NCI-H526 treated with DMSO at 0.1 percent for 48 hours (cell line): ENCODE measurements around the gene SPTBN5.

Experiments used
- DNase-seq: peaks from one replicate; lab custom pipeline; 2025; lab: John Stamatoyannopoulos, UW

Gene SPTBN5

DNA sequence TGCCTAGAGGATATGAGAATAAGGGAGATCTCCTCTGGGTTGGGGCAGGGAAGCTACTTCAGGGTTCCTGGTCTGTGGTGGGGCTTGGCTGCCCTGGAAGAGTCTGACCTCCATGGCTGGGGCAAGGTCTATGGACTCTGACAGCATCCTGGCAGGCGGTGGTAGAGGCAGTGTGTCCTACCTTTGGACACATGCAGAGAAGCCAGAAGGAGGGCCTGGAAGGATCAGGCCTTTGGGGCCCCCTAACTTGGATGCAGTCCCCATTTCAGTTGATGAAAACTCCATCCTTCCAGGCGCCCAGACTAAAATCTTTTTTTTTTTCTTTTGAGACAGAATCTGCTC lies 10.4 kb downstream of the SPTBN5 start:
- DNase-seq = no peak

DNA sequence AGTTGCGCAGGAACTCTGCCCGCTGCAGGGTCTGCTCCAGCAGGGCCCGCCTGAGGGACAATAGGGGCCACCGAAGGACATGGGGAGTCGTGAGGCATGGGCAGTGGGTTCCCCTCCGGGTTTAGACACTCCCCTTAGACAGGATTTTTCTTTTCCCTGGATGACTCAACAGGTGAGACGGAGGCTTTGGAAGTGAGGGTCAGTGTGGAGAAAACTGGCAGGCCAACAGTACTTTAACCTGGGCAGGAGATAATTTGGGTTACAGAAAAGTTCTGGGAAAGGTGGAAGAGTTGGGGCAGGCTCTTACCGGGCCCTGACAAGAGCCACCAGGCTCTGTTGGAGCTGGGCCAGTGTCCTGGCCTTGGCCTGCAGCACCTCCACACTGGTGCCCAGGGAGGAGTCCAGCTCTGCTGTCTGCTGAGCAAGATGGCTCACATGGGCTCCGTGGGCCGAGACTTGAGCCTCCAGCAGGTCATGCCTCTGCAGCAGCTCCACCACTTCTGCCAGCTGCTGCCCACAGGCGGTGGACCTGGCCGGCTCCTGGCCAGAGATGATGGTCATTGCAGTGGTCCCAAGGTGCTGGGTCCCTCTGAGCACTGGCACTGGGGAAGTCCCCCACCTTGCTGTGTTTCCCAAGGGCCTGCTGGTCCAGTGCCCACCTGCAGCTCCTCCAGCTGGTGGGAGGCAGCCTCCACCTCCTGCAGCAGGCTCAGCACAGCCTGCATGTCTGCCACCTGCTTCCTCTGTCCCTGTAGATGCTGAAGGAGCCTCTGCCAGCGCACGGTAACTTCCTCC lies 11.0 kb downstream of the SPTBN5 start:
- DNase-seq = no peak

DNA sequence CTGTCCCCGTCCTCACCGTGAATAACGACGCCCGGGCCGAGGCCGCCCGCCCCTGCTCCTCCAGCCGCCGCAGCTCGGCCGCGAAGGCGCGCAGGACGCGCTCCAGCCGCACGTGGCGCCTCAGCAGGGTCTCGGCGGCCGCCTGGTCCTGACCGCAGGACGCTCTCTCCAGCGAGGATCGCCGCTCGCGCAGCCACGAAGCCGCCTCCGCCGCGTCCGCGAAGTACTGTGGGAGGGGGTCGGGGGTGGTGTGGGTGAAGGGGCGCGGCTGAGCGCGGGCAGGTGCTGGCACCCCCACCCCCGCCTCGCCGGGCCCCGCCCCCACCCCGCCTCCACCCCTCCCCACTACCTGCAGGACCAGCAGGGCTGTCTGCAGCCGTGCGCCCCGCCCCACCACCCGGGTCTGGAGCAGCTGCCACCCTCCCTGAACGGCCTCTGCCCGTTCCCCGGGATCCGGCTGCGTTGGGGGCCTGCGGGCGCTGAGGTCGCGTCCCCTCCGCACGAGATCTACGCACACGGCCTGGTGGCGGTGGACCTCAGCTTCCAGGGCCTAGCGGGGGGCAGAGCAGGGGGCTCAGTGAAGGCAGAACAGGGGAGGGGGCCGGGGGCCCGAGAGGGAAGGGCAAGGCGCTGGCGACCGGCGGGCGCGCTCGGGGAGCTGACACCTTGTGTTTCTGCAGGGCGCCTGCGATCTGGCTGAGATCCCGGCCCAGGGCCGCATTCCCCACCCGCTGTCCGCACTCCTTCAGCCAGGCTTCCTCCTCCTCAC lies 11.7 kb downstream of the SPTBN5 start:
- DNase-seq = peak; percentile 31

GRCh38 chr15:41881550-41881919 lies 12.3 kb downstream of the SPTBN5 start:
- DNase-seq = no peak

DNA sequence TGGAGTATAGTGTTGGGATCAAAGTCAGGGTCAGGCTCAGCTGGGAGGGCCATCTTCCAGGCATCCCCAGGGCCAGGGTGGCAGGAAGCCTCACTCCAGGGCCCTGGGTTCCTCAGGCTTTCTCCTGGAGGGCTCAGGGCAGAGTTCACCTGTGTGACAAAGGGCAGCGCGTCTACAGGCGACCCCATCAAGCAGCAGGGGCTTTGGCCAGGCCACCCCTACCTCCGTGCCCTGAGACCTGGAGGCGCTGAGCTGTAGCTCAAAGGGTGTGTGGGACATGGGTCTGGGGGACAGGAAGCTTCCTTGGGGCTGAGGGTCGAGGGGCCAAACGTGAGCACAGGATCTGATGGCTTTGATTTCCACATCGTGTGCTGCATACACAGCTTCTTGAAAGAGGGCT lies 12.8 kb downstream of the SPTBN5 start:
- DNase-seq = no peak

- no peak for DNase-seq
Observed at GRCh38 chr15:41880156-41880877, 13.5 kb downstream of the SPTBN5 start.

GRCh38 chr15:41879321-41879845 lies 14.5 kb downstream of the SPTBN5 start:
- DNase-seq = no peak

- no peak for DNase-seq
Observed at GRCh38 chr15:41878355-41878699, 15.5 kb downstream of the SPTBN5 start.

- no peak for DNase-seq
Observed at GRCh38 chr15:41877631-41878354, 16.1 kb downstream of the SPTBN5 start.

DNA sequence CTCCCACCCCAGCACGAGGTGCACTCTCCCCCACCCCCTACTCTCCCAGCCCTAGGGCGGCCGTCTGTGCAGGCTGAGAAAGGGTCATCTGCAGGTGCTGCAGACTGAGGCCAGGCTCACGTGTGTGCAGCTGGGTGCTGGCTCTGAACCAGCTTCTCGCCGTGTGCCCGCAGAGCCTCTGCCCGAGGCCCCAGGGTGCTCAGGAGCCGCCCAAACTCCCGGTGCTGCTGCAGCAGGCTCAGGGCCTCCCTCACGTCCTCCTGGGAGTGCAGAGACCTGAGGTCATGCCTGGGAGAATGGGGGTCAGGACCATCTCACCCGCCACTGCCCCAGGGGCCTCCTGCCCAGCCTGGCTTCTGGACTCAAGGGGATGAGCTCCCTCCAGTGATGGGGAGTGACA lies 17.2 kb downstream of the SPTBN5 start:
- no peak for DNase-seq

GRCh38 chr15:41876007-41876406 lies 17.8 kb downstream of the SPTBN5 start:
- DNase-seq = no peak

GRCh38 chr15:41874736-41875135 lies 19.1 kb downstream of the SPTBN5 start:
- DNase-seq = no peak

DNA sequence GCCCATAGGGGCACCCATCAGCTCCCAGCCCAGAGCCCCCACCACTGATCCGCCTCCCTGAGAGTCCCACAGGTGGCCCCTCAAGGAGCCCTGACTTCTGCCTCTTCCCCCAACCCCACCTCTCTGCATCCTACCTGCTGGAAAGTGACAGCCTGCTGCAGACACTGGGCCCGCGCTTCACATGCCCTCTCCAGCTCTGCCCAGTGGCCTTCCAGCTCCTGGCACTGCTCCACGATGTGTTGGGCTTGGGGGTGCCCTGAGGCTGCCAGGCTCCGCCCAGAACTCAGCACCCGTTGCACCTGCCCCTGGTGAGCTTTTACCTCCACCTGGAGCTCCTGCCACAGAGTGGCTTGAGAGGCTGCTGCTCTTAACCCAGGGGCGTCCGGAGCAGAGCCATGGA lies 20.1 kb downstream of the SPTBN5 start:
- no peak for DNase-seq

DNA sequence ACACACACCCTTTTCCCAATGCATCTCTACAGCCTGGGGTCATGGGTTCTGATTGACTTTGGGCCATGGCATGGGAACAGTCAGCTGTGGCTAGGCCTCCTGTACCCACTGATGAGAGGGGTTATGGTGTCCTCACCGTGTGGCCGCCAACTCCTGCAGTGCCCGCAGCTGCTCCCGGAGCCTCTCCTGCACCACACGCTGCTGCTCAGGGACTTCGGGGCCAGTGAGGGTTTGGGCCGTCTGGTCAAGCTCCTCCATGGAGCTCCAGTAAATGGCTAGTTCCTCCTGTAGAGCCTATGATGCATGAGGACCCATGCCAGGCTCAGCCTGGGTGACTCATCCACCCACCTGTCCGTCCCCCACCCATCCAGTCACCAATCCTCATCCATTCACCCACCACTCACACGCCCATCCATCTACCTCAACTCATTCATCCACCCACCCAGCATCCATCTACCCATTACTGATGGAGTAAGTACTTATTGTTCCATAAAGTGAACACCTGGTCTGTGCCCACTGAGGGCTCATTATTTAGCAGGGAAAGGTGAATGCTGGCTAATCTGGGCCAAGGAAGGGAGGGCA lies 21.6 kb downstream of the SPTBN5 start:
- no peak for DNase-seq

DNA sequence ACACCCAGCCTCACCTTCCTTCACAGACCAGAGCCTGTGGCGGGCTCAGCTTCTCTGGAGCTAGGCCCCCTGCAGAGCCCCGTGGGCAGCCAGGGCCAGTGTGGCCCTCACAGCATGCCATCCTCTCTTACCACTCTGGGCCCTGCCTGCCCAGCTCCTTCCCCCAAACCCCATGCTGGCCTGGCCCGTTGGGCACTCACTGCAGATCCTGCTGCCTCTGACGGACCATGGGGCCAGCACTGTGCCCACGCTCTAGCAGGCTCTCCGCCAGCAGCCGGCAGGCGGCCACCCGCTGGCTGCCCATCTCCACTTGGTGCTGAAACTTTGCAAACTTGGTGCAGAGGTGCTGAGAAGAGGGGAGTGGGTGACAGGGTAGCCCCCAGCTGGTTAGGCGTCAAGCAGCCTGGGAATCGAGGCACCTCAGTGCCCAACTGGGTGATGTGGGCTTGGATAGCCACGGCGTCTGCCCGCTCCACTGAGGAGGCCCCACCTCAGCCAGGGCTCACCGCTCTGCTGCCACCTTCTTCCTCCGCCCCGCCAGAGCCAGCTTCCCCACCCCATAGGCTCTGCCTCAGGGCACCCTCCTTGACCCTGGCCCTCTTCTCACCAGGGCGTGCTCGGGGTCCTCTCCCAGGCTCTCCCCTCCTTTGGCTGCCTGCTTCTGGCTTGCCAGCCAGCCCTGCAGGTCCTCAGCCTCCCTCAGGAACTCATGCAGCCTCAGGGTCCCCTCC lies 22.5 kb downstream of the SPTBN5 start:
- DNase-seq = no peak

DNA sequence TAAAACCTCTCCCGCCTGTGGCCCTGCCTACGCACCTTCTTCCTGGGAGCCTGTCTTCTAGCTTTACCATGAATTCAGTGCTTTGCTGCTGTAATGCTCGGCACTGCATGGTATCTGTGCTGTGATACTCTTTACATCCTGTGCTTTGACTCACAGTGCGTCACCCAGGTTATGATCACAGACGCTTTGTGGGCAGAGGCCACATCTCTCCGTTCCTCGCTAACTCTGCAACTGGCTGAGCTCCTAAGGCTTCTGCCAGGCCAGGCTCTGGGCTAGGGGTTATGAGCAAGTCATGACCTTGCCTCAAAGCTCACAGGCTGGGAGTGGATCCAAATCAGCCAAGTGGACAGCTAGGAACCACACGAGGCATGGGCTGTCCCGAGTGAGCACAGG lies 23.2 kb downstream of the SPTBN5 start:
- DNase-seq = no peak

DNA sequence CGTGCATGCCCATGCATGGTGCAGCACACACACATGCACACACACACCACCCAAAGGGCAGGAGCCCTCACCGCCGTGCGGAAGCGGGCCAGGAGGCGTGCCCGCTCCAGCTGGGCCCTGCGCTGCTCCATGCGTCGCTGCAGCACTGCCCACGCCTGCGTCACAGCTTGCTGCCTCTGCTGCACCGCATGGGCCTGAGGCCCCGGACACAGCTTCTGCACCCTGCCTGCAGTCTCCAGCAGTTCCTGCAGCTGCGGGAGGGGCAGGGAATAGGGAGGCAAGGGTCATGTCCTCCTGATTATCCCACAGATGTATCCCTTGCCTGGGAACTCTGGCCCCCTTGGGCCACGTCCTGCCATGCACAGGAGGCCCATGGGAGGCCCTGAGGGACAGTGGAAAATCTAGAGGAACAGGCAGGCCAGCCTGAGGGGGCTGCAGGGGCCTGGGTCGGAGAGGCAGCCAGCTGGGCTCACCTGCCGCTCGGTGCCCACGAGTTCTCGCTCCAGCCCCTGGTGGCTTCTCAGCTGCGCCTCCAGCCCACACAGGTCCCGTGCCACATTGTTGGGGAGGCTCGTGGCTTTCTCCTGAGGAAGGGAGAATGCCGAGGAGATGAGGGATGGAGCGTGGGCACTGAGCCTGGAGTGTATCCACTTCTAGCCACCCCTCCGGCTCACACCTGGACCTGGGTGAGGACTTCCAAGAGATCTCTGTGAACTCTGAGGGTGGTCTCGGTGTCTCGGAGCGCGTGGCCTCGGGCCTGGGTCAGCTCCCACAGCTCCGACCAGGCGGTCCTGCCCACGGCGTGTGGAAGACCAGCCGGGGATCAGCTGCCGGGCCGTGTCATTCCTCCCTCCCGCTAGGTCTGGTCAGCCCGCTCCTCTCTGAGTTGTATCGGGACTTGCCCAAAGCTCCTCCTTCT lies 23.8 kb downstream of the SPTBN5 start:
- DNase-seq = no peak

- no peak for DNase-seq
Observed at GRCh38 chr15:41868321-41868720, 25.5 kb downstream of the SPTBN5 start.

- DNase-seq = no peak
Observed at GRCh38 chr15:41866872-41867579, 26.8 kb downstream of the SPTBN5 start.
